ENCODE data around the gene KIF23. TPM values are rescaled to one million over a fixed set of nuclear protein-coding genes. Genes with fewer than 3 reads are reported as not detected.

The KIF23 gene
- total and polyA plus RNA-seq, 2 experiments from 2014 or later = 52.9 to 103 TPM

DNA sequence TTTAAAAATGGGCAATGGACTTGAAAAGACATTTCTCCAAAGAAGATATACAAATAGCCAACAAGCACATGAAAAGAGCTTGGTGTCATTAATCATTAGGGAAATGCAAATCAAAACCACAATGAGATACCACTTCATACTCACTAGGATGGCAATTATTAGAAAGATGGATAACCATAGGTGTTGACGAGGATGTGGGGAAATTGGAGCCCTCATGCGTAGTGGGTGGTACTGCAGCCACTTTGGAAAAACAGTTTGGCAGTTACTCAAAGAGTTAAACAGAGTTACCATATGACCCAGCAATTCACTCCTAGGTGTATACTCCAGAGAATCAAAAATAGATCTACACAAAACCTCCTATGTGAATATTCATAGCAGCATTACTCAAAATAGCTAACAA lies 65.8 kb downstream of the KIF23 start:
- Mint-ChIP-seq H3K4me1 (no peaks in the 10 kb centered on the region), H3K36me3 (ENCODE audit: low read depth) (peaks cover 3% of the 10 kb centered on the region), H3K27ac (no peak overlapping the region), H3K9me3 (peaks cover 10% of the 10 kb centered on the region; the same call in 2 of the 3 replicates), H3K4me3 (no peak overlapping the region), H3K27me3 (ENCODE audit: insufficient read depth, low read depth, poor library complexity) (peaks cover 9% of the 10 kb centered on the region)
- DNase-seq (ENCODE audit: low spot score) (no peak), ATAC-seq (no peak)
- H3K9me2 ChIP-seq (ENCODE audit: insufficient read depth) = no peaks in the 10 kb centered on the region
- H3K79me2 ChIP-seq (replicated peaks; ENCODE audit: insufficient read depth) = no peaks in the 10 kb centered on the region
- no peak overlapping the region for H3K27ac ChIP-seq (ENCODE audit: low read depth)
- H3F3A ChIP-seq (replicated peaks; ENCODE audit: low read depth) = no peaks in the 10 kb centered on the region
- H3K4me2 ChIP-seq = no peak overlapping the region
- no peaks in the 10 kb centered on the region; the same call in 1 of the 2 replicates for H3K36me3 ChIP-seq (ENCODE audit: insufficient read depth)
- no peak overlapping the region for H3K4me3 ChIP-seq
- H4K20me1 ChIP-seq (replicated peaks; ENCODE audit: insufficient read depth) = no peaks in the 10 kb centered on the region
- H2AFZ ChIP-seq = no peak overlapping the region
- TF ChIP-seq, protein P1, sequence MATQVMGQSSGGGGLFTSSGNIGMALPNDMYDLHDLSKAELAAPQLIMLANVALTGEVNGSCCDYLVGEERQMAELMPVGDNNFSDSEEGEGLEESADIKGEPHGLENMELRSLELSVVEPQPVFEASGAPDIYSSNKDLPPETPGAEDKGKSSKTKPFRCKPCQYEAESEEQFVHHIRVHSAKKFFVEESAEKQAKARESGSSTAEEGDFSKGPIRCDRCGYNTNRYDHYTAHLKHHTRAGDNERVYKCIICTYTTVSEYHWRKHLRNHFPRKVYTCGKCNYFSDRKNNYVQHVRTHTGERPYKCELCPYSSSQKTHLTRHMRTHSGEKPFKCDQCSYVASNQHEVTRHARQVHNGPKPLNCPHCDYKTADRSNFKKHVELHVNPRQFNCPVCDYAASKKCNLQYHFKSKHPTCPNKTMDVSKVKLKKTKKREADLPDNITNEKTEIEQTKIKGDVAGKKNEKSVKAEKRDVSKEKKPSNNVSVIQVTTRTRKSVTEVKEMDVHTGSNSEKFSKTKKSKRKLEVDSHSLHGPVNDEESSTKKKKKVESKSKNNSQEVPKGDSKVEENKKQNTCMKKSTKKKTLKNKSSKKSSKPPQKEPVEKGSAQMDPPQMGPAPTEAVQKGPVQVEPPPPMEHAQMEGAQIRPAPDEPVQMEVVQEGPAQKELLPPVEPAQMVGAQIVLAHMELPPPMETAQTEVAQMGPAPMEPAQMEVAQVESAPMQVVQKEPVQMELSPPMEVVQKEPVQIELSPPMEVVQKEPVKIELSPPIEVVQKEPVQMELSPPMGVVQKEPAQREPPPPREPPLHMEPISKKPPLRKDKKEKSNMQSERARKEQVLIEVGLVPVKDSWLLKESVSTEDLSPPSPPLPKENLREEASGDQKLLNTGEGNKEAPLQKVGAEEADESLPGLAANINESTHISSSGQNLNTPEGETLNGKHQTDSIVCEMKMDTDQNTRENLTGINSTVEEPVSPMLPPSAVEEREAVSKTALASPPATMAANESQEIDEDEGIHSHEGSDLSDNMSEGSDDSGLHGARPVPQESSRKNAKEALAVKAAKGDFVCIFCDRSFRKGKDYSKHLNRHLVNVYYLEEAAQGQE (IDR thresholded peaks at IDR 0.05; ENCODE audit: unreplicated experiment) = no peak
- TF ChIP-seq NANOG (IDR thresholded peaks at IDR 0.05; ENCODE audit: borderline replicate concordance) = no peak
- no peaks in the 10 kb centered on the region for H3K4me1 ChIP-seq (ENCODE audit: insufficient read depth)
- H3K27me3 ChIP-seq (ENCODE audit: insufficient read depth) = no peaks in the 10 kb centered on the region

DNA sequence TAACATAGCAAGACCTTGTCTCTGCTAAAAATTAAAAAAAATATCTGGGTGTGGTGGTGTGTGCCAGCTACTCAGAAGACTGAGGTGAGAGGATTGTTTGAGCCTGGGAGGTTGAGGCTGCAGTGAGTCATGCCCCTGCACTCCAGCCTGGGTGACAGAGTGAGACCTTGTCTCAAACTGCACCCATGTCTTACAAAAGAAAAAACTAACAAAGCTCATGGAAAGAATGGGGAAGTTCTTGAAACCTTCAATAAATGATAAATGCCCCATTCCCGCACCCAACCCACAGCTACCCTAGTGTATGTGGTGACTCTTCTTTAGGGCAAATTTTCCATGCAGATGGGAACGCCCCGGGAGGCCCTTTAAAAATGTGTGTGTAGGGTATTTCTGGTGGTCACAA lies 66.8 kb downstream of the KIF23 start:
- Histone ChIP-seq H4K20me1 (replicated peaks; ENCODE audit: insufficient read depth) (no peaks in the 10 kb centered on the region), H3K4me1 (ENCODE audit: insufficient read depth) (no peaks in the 10 kb centered on the region), H3F3A (replicated peaks; ENCODE audit: low read depth) (no peaks in the 10 kb centered on the region), H3K36me3 (ENCODE audit: insufficient read depth) (no peaks in the 10 kb centered on the region; the same call in 1 of the 2 replicates), H3K79me2 (replicated peaks; ENCODE audit: insufficient read depth) (no peaks in the 10 kb centered on the region), H3K9me2 (ENCODE audit: insufficient read depth) (no peaks in the 10 kb centered on the region), H2AFZ (no peak overlapping the region), H3K4me3 (no peak overlapping the region), H3K27ac (ENCODE audit: low read depth) (no peak overlapping the region), H3K27me3 (ENCODE audit: insufficient read depth) (no peaks in the 10 kb centered on the region), H3K4me2 (no peak overlapping the region)
- H3K4me1 Mint-ChIP-seq = no peaks in the 10 kb centered on the region; the same call in 2 of the 3 replicates
- DNase-seq (ENCODE audit: low spot score) = no peak
- ATAC-seq = no peak
- peaks cover 5% of the 10 kb centered on the region for H3K36me3 Mint-ChIP-seq (ENCODE audit: low read depth)
- H3K27me3 Mint-ChIP-seq (ENCODE audit: insufficient read depth, low read depth, poor library complexity) = peaks cover 9% of the 10 kb centered on the region
- H3K9me3 Mint-ChIP-seq = peaks cover 12% of the 10 kb centered on the region; the same call in 2 of the 3 replicates
- TF ChIP-seq ZNF114 (CRISPR knock-in tag; IDR thresholded peaks at IDR 0.05) (no peak), POLR2AphosphoS5 (IDR thresholded peaks at IDR 0.05; ENCODE audit: low read depth) (no peak), CREB1 (CRISPR knock-in tag; IDR thresholded peaks at IDR 0.05; ENCODE audit: low read depth) (no peak), EZH2phosphoT487 (IDR thresholded peaks at IDR 0.05; ENCODE audit: unreplicated experiment) (no peak), JUNB (IDR thresholded peaks at IDR 0.05; ENCODE audit: unreplicated experiment) (no peak)
- TF ChIP-seq, protein P2, sequence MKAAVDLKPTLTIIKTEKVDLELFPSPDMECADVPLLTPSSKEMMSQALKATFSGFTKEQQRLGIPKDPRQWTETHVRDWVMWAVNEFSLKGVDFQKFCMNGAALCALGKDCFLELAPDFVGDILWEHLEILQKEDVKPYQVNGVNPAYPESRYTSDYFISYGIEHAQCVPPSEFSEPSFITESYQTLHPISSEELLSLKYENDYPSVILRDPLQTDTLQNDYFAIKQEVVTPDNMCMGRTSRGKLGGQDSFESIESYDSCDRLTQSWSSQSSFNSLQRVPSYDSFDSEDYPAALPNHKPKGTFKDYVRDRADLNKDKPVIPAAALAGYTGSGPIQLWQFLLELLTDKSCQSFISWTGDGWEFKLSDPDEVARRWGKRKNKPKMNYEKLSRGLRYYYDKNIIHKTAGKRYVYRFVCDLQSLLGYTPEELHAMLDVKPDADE (IDR thresholded peaks at IDR 0.05) = no peak
- TF ChIP-seq, protein P3, sequence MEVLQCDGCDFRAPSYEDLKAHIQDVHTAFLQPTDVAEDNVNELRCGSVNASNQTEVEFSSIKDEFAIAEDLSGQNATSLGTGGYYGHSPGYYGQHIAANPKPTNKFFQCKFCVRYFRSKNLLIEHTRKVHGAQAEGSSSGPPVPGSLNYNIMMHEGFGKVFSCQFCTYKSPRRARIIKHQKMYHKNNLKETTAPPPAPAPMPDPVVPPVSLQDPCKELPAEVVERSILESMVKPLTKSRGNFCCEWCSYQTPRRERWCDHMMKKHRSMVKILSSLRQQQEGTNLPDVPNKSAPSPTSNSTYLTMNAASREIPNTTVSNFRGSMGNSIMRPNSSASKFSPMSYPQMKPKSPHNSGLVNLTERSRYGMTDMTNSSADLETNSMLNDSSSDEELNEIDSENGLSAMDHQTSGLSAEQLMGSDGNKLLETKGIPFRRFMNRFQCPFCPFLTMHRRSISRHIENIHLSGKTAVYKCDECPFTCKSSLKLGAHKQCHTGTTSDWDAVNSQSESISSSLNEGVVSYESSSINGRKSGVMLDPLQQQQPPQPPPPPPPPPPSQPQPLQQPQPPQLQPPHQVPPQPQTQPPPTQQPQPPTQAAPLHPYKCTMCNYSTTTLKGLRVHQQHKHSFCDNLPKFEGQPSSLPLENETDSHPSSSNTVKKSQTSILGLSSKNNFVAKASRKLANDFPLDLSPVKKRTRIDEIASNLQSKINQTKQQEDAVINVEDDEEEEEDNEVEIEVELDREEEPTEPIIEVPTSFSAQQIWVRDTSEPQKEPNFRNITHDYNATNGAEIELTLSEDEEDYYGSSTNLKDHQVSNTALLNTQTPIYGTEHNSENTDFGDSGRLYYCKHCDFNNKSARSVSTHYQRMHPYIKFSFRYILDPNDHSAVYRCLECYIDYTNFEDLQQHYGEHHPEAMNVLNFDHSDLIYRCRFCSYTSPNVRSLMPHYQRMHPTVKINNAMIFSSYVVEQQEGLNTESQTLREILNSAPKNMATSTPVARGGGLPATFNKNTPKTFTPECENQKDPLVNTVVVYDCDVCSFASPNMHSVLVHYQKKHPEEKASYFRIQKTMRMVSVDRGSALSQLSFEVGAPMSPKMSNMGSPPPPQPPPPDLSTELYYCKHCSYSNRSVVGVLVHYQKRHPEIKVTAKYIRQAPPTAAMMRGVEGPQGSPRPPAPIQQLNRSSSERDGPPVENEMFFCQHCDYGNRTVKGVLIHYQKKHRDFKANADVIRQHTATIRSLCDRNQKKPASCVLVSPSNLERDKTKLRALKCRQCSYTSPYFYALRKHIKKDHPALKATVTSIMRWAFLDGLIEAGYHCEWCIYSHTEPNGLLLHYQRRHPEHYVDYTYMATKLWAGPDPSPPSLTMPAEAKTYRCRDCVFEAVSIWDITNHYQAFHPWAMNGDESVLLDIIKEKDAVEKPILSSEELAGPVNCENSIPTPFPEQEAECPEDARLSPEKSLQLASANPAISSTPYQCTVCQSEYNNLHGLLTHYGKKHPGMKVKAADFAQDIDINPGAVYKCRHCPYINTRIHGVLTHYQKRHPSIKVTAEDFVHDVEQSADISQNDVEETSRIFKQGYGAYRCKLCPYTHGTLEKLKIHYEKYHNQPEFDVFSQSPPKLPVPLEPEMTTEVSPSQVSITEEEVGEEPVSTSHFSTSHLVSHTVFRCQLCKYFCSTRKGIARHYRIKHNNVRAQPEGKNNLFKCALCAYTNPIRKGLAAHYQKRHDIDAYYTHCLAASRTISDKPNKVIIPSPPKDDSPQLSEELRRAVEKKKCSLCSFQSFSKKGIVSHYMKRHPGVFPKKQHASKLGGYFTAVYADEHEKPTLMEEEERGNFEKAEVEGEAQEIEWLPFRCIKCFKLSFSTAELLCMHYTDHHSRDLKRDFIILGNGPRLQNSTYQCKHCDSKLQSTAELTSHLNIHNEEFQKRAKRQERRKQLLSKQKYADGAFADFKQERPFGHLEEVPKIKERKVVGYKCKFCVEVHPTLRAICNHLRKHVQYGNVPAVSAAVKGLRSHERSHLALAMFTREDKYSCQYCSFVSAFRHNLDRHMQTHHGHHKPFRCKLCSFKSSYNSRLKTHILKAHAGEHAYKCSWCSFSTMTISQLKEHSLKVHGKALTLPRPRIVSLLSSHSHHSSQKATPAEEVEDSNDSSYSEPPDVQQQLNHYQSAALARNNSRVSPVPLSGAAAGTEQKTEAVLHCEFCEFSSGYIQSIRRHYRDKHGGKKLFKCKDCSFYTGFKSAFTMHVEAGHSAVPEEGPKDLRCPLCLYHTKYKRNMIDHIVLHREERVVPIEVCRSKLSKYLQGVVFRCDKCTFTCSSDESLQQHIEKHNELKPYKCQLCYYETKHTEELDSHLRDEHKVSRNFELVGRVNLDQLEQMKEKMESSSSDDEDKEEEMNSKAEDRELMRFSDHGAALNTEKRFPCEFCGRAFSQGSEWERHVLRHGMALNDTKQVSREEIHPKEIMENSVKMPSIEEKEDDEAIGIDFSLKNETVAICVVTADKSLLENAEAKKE (CRISPR knock-in tag; IDR thresholded peaks at IDR 0.05) = no peak
- TF ChIP-seq, protein P4, sequence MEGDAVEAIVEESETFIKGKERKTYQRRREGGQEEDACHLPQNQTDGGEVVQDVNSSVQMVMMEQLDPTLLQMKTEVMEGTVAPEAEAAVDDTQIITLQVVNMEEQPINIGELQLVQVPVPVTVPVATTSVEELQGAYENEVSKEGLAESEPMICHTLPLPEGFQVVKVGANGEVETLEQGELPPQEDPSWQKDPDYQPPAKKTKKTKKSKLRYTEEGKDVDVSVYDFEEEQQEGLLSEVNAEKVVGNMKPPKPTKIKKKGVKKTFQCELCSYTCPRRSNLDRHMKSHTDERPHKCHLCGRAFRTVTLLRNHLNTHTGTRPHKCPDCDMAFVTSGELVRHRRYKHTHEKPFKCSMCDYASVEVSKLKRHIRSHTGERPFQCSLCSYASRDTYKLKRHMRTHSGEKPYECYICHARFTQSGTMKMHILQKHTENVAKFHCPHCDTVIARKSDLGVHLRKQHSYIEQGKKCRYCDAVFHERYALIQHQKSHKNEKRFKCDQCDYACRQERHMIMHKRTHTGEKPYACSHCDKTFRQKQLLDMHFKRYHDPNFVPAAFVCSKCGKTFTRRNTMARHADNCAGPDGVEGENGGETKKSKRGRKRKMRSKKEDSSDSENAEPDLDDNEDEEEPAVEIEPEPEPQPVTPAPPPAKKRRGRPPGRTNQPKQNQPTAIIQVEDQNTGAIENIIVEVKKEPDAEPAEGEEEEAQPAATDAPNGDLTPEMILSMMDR (conservative IDR thresholded peaks at IDR 0.05; ENCODE audit: low read depth in 2 of 2) = no peak
- H3K27ac Mint-ChIP-seq = no peak overlapping the region
- no peak overlapping the region for H3K4me3 Mint-ChIP-seq

Data from GM23338 (cell line).